Activated T-helper 1 cell treated with anti-CD3 and anti-CD28 coated beads, Interleukin-12 subunit alpha, Interleukin-12 subunit beta, Interleukin-2, Interleukin-4 antibody, amounts not matched to agents 30 ng/mL and 10 ng/mL and 1 ng/mL, durations not matched to agents 14 hours and 24 hours and 36 hours (primary cell): ENCODE data around the gene MACF1. TPM values are rescaled to one million over a fixed set of nuclear protein-coding genes. Genes with fewer than 3 reads are reported as not detected.
"Not testable (repeated sequence)": the region's sequence is repeated elsewhere in the genome, so short reads cannot be mapped to it uniquely, and the experiment has no call there.

Experiments used
- DNase-seq: peaks from one replicate; pipeline ENCODE4 v3.0.0; 2021; ENCODE audit warnings: low spot score
- H3K27ac Mint-ChIP-seq: one replicate; pipeline ENCODE4 v1.8.0; 2021; ENCODE audit warnings: mild to moderate bottlenecking, mixed read lengths
- H3K27me3 Mint-ChIP-seq: one replicate; pipeline ENCODE4 v1.8.0; 2022; ENCODE audit warnings: mild to moderate bottlenecking, moderate library complexity, mixed read lengths; ENCODE audit not compliant: insufficient read depth
- H3K36me3 Mint-ChIP-seq: one replicate; pipeline ENCODE4 v1.8.0; 2021; ENCODE audit warnings: low read depth, mixed read lengths
- H3K4me1 Mint-ChIP-seq: one replicate; pipeline ENCODE4 v1.8.0; 2021; ENCODE audit warnings: low read depth, mixed read lengths
- H3K4me3 Mint-ChIP-seq: one replicate; pipeline ENCODE4 v1.8.0; 2021; ENCODE audit warnings: mild to moderate bottlenecking, moderate library complexity, mixed read lengths
- H3K9me3 Mint-ChIP-seq: one replicate; pipeline ENCODE4 v1.8.0; 2021; ENCODE audit warnings: mixed read lengths
- intact Hi-C: fragments of 100-400 bp; cut with micrococcal nuclease; formaldehyde crosslinking; loops from one replicate; pipeline ENCODE4 v1.15.1; 2024
- total RNA-seq: library from RNA; stranded (reverse); gene quantifications from 2 replicates; pipeline ENCODE4 v1.2.3, GENCODE V29; 2022

Gene MACF1
- total RNA-seq, 1 donor from 2014 or later, result 226 TPM

DNA sequence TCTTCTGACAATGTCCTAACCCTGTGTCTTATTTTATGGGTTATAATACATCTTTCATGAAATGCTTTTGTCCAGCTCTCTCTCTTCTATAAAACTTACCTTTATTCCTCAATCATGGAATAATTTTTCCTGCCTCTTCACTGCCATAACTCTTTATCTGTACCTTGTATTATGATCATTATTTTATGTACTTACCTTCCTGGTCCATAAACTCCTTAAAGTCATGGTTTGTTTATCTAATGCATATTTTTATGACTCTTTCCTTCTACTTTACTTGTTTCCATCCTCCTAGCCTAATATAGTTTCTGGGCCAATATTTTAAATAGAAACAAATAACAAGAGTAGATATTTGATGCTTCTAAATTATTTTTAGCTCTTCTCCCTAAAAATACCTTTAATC, 221.1 kb downstream of the MACF1 start:
- intact Hi-C loops, result no loop called here
- no peaks in the 10 kb centered on the region for H3K27me3 Mint-ChIP-seq
- peaks cover 50% of the 10 kb centered on the region for H3K36me3 Mint-ChIP-seq
- no peak for DNase-seq
- no peak overlapping the region for H3K27ac Mint-ChIP-seq
- no peak overlapping the region for H3K4me3 Mint-ChIP-seq
- no peaks in the 10 kb centered on the region for H3K9me3 Mint-ChIP-seq
- H3K4me1 Mint-ChIP-seq, result peaks cover 5% of the 10 kb centered on the region

DNA sequence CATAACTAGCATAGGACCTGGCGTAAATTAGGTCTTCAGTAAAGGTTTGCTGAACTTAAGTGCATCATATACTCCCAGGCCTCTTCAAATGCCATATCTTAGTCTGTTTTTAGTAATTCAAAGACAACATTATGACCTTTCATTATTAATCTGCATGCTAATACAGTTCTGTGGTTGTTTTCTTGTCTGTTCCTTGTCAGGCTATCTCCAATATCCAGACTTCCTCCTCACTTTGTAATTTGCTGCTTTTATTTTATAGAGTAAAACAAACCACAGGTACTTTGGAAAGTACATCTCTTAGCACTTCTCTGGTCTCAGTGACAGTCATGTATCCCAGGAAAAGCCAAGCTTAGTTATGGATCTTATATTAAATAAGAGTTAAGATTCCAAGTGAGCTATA, 221.9 kb downstream of the MACF1 start:
- Mint-ChIP-seq H3K9me3 (no peaks in the 10 kb centered on the region), H3K27me3 (no peaks in the 10 kb centered on the region), H3K27ac (no peak overlapping the region), H3K36me3 (peaks cover 54% of the 10 kb centered on the region), H3K4me3 (no peak overlapping the region), H3K4me1 (peaks cover 8% of the 10 kb centered on the region)
- no peak for DNase-seq
- intact Hi-C loops, result no loop called here

DNA sequence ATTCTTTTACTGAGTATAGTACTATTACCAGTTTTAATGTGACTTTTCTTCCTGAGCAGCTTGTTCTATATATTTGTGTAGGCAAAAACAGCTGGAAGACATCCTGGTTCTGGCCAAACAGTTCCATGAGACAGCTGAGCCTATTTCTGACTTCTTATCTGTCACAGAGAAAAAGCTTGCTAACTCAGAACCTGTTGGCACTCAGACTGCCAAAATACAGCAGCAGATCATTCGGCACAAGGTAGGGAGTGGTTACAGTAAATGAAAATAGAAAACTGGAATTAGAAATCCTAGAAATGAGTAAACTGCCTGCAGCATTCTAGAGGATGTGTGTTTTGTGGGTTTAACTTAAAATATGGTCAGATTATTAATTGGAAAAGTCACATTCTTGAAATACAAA, 222.9 kb downstream of the MACF1 start:
- no peaks in the 10 kb centered on the region for H3K27me3 Mint-ChIP-seq
- intact Hi-C loops, result no loop called here
- no peak overlapping the region for H3K27ac Mint-ChIP-seq
- no peak overlapping the region for H3K4me3 Mint-ChIP-seq
- no peak for DNase-seq
- peaks cover 13% of the 10 kb centered on the region for H3K4me1 Mint-ChIP-seq
- peaks cover 56% of the 10 kb centered on the region for H3K36me3 Mint-ChIP-seq
- no peaks in the 10 kb centered on the region for H3K9me3 Mint-ChIP-seq

DNA sequence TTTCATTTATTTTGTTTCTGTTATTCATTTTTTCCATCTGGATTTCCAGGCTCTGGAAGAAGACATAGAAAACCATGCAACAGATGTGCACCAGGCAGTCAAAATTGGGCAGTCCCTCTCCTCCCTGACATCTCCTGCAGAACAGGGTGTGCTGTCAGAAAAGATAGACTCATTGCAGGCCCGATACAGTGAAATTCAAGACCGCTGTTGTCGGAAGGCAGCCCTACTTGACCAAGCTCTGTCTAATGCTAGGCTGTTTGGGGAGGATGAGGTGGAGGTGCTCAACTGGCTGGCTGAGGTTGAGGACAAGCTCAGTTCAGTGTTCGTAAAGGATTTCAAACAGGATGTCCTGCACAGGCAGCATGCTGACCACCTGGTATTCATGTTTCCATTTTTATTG, 223.4 kb downstream of the MACF1 start:
- DNase-seq, result no peak
- intact Hi-C loops, result no loop called here
- H3K36me3 Mint-ChIP-seq, result peaks cover 56% of the 10 kb centered on the region
- H3K4me1 Mint-ChIP-seq, result peaks cover 11% of the 10 kb centered on the region
- H3K4me3 Mint-ChIP-seq, result no peak overlapping the region
- H3K27ac Mint-ChIP-seq, result no peak overlapping the region
- H3K27me3 Mint-ChIP-seq, result no peaks in the 10 kb centered on the region
- no peaks in the 10 kb centered on the region for H3K9me3 Mint-ChIP-seq

DNA sequence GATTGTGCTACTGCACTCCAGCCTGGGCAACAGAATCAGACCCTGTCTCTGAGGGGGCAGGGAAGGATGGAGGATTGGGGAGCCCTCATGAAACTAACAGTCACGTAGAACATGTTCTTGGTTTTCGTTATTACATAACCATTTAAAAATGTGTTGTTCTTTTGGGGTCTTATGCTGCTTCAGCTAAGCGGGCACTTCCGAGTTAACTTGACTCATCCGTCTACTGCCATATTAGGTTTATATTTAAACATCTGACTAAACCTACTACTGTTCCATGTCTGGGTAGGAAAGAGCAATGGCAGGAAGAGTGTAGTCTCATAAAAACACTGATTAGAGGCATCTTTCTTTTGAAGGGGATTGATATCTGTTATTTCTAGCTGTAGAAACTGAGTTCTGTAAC, 227.4 kb downstream of the MACF1 start:
- intact Hi-C loops, result no loop called here
- Mint-ChIP-seq H3K9me3 (no peaks in the 10 kb centered on the region), H3K27ac (no peak overlapping the region), H3K4me3 (no peak overlapping the region), H3K27me3 (no peaks in the 10 kb centered on the region), H3K36me3 (peaks cover 59% of the 10 kb centered on the region), H3K4me1 (peaks cover 11% of the 10 kb centered on the region)
- no peak for DNase-seq

DNA sequence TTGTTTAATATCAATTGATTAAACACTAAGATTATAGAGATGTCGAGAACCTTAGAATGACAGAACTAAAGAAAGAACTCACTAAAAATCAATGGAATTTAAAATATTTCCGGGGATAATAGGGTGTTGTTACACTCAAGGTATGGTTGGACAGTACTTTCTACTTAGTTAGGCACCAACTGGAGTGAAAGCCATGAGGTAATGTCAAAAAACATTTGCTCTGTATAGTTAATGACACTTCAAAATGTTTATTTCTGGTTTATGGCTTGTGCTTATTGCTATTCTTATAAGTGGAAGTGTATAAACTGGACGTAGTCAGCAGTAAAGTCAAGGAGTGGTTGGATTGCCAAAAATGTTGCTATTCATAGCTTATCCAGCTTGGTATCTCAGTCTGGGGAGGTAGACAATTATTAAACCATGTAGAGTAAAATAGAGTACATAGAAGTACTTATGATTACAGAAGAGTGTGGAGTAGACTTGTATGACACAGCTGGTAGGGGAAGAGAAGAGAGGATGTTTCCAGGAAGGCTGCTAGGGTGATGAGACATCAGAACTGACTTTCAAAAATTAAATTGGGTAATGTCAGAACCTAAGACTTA, 230.4 kb downstream of the MACF1 start:
- Mint-ChIP-seq H3K27me3 (no peaks in the 10 kb centered on the region), H3K9me3 (no peaks in the 10 kb centered on the region), H3K36me3 (peaks cover 46% of the 10 kb centered on the region), H3K27ac (no peak overlapping the region), H3K4me1 (peaks cover 11% of the 10 kb centered on the region), H3K4me3 (no peak overlapping the region)
- intact Hi-C loops, result no loop called here
- DNase-seq, result no peak

DNA sequence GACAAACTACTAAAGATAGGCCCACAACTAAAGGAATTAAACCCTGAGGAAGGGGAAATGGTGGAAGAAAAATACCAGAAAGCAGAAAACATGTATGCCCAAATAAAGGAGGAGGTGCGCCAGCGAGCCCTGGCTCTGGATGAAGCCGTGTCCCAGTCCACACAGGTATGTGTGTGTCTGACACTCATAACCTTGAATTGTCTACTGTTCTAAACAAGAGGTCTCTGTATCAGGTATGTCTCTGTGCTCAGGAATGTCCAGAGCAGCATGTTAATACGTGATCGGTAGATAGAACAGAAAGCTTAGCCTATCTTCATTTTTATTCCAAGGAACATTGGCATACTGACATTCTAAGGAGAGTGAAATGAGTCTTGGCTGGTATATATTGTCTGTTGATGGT, 231.1 kb downstream of the MACF1 start:
- no peak for DNase-seq
- intact Hi-C loops, result no loop called here
- Mint-ChIP-seq H3K4me3 (no peak overlapping the region), H3K4me1 (peaks cover 11% of the 10 kb centered on the region), H3K36me3 (peaks cover 47% of the 10 kb centered on the region), H3K27me3 (no peaks in the 10 kb centered on the region), H3K27ac (no peak overlapping the region), H3K9me3 (no peaks in the 10 kb centered on the region)

DNA sequence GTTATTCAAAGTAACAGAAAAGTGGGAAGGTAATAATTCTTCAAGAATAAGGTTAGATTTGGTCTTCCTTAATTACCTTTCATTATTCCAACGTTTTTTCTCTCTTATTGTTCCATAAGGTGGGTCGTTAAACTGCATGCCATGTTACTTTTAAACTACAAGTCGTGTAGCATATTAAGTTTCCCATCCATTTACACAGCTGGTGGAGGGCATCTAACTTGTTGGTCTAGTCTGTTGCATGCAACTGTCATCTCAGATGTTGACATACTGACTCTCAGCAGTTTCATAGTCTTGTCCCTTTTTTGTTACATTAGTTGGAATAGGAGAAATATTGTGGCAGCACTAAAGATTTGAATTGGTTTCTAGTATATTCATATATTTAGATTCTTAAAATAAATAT, 232.3 kb downstream of the MACF1 start:
- intact Hi-C loops, result no loop called here
- H3K27me3 Mint-ChIP-seq, result no peaks in the 10 kb centered on the region
- H3K36me3 Mint-ChIP-seq, result peaks cover 46% of the 10 kb centered on the region

DNA sequence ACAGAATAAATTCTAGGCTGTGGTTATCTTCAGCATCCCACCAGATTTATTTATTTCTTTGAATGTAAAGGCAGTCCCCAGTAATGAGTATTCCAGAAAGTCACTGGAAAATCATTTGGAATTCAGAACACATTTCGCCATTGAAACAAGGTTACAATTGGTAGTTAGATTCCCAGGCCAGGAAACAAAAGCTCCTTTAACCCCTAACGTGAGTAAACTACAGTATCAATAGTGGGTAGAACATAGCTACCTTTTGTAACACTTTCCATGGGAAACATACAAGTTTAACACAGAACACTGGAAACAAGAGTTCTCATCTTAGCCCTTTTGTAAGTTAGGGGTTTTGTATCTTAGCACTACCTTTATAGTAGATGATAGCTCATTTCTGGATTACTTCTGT, 233.5 kb downstream of the MACF1 start:
- H3K4me3 Mint-ChIP-seq, result no peak overlapping the region
- no peaks in the 10 kb centered on the region for H3K9me3 Mint-ChIP-seq
- H3K27me3 Mint-ChIP-seq, result no peaks in the 10 kb centered on the region
- no peak for DNase-seq
- intact Hi-C loops, result no loop called here
- no peaks in the 10 kb centered on the region for H3K4me1 Mint-ChIP-seq
- peaks cover 48% of the 10 kb centered on the region for H3K36me3 Mint-ChIP-seq
- H3K27ac Mint-ChIP-seq, result no peak overlapping the region

More for the DNA sequence above, 232.3 kb downstream of the MACF1 start:
- H3K9me3 Mint-ChIP-seq, result no peaks in the 10 kb centered on the region
- DNase-seq, result no peak
- H3K27ac Mint-ChIP-seq, result no peak overlapping the region
- H3K4me1 Mint-ChIP-seq, result peaks cover 2% of the 10 kb centered on the region
- H3K4me3 Mint-ChIP-seq, result no peak overlapping the region

DNA sequence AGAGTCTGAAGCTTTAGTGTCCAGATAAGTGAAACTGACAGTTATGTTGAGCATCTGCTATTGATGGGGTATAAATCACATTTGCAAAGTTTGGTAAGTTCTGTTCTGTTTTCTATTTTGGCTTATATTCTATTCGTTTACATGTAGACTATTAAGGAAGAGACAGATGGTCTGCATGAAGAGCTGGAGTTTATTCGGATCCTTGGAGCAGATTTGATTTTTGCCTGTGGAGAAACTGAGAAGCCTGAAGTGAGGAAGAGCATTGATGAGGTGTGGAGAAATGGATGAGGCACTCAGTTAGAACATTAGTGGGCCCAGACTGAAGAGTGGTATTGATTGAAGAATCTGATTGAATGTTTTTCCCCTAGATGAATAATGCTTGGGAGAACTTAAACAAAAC, 236.4 kb downstream of the MACF1 start:
- DNase-seq, result no peak
- H3K9me3 Mint-ChIP-seq, result no peaks in the 10 kb centered on the region
- H3K27me3 Mint-ChIP-seq, result no peaks in the 10 kb centered on the region
- H3K4me3 Mint-ChIP-seq, result no peak overlapping the region
- no peak overlapping the region for H3K27ac Mint-ChIP-seq
- no peaks in the 10 kb centered on the region for H3K4me1 Mint-ChIP-seq
- peaks cover 54% of the 10 kb centered on the region for H3K36me3 Mint-ChIP-seq
- intact Hi-C loops, result no loop called here

DNA sequence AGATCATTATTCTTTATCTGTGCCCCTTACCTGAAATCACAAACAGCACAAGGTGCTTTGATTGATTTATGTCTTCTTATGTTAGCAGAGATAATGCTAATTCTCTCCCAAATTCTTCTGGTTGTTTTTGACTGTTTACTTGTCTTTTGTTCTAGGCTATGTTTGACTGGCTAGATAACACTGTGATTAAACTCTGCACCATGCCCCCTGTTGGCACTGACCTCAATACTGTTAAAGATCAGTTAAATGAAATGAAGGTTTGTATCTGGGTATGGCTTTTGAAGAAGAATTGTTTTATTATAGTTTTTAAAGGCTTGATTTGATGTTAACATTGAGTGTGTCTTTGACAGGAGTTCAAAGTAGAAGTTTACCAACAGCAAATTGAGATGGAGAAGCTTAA, 237.3 kb downstream of the MACF1 start:
- H3K4me1 Mint-ChIP-seq, result no peaks in the 10 kb centered on the region
- H3K36me3 Mint-ChIP-seq, result peaks cover 47% of the 10 kb centered on the region
- no peaks in the 10 kb centered on the region for H3K27me3 Mint-ChIP-seq
- intact Hi-C loops, result no loop called here
- H3K4me3 Mint-ChIP-seq, result no peak overlapping the region
- no peaks in the 10 kb centered on the region for H3K9me3 Mint-ChIP-seq
- H3K27ac Mint-ChIP-seq, result no peak overlapping the region
- no peak for DNase-seq

DNA sequence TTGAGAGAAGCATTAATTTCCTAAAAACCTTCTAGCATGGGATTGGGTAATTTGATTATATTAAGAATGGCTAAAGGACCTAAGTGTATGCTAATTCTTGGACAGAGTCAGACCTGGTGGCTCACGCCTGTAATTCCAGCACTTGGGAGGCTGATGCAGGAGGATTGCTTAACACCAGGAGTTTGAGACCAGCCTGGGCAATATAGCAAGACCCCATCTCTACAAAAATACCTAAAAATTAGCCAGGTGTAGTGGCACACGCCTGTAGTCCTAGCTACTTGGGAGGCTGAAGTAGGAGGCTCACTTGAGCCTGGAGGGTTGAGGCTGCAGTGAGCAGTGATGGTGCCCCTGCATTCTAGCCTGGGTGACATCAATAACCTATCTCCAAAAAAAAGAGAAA, 241.1 kb downstream of the MACF1 start:
- Mint-ChIP-seq H3K36me3 (peaks cover 49% of the 10 kb centered on the region), H3K27ac (no peak overlapping the region), H3K4me1 (no peaks in the 10 kb centered on the region), H3K27me3 (no peaks in the 10 kb centered on the region), H3K4me3 (no peak overlapping the region), H3K9me3 (no peaks in the 10 kb centered on the region)
- intact Hi-C loops, result no loop called here
- DNase-seq, result no peak

DNA sequence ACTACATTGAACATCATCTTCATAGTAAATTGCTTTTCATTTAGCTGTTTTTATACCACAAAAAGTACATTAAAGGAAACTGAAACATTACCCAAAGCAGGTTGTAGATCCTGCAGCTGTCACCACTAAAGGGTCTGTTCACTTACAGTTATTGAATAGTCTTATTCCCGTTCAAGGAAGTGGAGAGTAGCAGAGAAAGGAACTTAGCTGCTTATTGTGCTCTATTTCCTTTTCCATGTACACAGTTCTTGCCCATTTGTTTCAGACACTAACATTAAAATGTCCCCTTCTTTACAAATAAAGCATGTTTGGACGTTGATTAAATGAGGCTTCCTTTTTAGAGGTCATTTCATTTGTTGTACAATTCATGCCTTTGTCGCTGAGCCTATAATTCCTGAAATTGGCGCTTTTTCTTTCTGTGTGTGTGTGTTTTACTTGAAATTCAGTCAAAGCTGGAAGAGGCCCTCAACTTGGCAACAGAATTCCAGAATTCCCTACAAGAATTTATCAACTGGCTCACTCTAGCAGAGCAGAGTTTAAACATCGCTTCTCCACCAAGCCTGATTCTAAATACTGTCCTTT, 242.6 kb downstream of the MACF1 start:
- H3K27me3 Mint-ChIP-seq, result no peaks in the 10 kb centered on the region
- DNase-seq, result no peak
- H3K27ac Mint-ChIP-seq, result no peak overlapping the region
- H3K4me1 Mint-ChIP-seq, result peaks cover 5% of the 10 kb centered on the region
- H3K9me3 Mint-ChIP-seq, result no peaks in the 10 kb centered on the region
- H3K36me3 Mint-ChIP-seq, result peaks cover 52% of the 10 kb centered on the region
- no peak overlapping the region for H3K4me3 Mint-ChIP-seq
- intact Hi-C loops, result no loop called here

DNA sequence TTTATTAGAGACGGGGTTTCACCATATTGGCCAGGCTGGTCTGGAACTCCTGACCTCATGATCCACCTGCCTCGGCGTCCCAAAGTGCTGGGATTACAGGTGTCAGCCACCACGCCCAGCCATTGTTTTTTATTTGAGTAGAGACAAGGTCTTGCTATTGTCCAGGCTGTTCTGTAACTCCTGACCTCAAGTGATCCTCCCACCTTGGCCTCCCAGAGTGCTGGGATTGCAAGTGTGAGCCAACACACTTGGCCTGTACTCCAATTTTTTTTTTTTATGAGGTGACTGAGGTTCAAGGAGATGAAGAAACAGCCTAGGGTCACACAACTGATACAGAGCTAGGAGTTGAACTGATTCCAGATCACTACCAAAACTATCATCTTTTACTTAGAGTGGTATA, 245.5 kb downstream of the MACF1 start:
- DNase-seq, H3K4me1 Mint-ChIP-seq, H3K27ac Mint-ChIP-seq, intact Hi-C loops, H3K27me3 Mint-ChIP-seq, H3K9me3 Mint-ChIP-seq, H3K4me3 Mint-ChIP-seq: not testable (repeated sequence)
- peaks cover 53% of the 10 kb centered on the region for H3K36me3 Mint-ChIP-seq
